Stimulated activated CD8-positive, alpha-beta memory T cell treated with anti-CD3 and anti-CD28 coated beads, Interleukin-15, amount 100 ng/mL, for 24 hours (primary cell): Measurements from ENCODE around the gene NUP188.

Experiments used
- DNase-seq: peaks from one replicate; pipeline ENCODE4 v3.0.0-alpha.2; 2020; ENCODE audit warnings: low read depth

NUP188 gene

DNA sequence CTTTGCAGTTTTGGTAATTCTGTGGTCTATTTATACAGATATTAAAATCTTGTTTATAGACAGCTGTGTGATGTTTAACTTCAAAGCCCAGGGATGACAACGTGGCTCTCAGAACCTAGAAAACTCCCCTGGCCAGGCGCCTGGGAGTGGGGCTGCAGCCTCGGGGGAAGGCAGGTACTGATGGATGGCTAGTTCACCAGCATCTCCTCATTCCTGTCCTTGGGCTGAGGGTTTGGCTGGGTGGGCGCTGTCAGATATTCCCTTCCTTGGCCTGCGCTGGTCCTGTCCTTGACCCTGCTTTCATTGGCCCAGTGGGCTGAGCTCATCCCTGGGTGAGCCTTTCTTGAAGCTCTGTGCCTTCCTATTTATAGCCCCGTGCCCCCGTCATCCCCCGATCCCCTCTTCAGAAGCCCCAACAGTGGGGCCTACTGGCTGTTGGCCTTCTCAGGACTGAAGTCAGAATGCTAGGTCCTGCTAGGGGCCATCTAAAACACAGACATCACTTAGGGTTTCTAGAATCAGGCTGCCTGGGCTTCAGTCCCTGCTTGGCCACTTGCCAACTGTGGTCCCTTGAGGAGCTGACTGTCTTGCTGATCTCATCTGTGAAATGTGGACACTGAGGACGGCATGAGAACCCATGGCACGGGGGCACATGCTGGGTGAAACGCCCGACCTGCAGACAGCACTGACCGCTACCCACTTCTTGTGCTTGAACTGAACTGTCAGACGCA lies 59.7 kb downstream of the NUP188 start:
- DNase-seq, result no peak

DNA sequence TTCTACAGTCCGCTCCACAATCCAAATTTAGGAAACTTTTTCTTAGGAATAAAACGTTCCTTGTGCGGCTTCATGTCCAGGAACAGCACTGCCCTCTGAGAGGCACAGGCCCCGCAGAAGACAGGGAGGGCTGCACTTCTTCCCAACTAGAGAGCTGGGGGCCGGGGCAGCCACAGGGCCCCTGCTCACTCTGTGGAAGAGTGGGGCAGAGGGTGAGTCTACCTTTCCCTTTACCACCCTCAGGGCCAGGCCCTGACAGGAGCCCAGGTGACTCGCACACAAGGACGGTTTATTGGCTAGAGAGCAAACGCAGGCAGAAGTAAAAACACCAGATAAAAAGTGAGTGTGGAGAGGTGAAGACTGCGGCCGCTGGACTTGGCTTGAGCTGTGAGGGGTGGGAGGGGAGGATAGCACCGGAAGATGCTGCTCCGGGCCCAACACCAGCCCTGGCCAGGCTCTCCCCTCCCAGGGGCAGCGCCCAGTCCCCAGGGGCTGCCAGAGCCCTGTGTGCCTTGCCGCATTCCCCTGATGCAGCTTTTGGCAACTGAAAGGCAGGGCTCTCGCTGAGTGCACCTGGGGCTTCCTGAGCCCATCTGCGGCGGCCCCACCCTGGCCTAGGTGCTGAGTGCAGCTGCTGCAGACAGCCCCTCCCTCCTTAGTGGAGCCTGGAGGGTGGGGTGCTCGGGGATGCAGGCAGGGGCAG lies 60.4 kb downstream of the NUP188 start:
- no peak for DNase-seq

DNA sequence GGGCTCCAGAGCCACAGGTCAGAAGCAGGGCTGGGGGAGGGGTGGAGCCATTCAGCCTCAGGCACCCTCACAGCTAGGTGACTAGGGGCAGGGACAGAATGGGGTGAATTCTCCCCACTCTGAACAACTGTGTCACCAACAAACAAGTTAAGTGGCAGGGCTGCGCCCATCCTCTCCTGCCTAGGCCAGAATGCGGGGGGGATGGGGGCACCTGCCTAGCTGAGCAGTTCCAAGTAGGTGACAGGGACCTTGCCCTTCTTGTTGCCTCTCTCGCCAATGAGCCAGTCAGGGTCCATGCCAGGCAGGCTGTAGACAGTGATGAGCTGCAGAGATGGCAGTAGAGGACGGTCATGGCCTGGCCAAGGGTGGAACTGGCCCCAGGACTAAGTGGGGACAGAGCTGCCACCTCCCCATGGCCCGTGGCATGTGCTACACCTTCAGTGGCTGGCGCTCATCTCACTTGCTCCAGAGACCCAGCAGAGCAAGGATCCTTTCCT lies 61.0 kb downstream of the NUP188 start:
- DNase-seq, result no peak

DNA sequence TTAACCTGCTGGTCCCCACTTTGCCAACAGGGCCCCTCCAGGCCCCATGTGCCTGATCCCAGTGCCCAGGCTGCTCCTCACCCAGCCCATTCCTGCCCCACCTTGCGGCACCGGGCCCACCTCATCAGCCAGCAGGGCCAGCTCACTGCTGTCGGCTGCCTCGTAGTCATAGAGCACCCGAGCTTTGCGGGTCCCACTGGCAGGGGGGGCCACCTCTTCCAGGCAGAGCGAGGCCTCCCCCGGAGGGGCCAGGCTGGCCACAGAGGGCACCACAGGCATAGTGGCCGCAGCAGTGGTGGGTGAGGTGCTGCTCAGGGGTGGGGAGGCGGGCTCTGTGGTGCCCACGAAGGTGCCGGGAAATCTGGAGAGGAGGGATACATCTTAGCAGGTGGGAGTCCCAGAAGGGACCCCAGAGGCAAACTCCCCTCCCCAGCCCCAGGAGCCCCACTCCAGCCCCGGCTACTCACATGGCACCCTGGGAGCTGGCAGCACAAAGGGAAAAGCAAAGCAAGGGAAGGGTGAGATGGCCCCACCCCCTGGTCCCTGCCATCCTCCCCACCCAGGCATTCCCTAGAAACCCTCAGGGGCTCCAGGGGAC lies 61.6 kb downstream of the NUP188 start:
- DNase-seq, result no peak

DNA sequence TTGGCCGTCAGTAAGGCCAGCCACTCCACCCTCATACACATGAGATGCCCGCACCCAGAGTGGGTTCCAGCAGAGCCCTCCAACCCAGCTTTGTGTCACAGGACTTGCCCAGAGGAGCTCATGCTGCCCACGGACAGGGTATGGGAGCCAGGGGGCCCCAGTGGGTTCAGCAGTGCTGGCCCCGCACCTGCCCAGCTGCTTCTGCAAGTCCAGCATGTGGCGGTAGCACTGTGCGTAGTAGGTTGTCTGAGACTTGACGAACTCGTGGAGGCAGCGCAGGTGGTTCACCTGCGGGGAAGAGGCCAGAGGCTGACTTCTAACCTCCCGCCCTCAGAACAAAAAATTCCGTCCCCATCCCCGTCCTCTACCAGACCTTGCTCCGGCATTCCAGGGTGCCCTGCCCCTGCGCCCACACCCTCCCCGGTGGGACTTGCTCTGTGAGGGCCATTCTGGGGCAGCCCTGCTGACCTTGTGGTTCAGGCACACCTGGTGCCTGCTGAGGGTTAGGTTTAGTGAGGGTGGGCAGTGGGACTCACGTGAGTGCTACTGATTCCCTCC lies 62.2 kb downstream of the NUP188 start:
- DNase-seq, result no peak

DNA sequence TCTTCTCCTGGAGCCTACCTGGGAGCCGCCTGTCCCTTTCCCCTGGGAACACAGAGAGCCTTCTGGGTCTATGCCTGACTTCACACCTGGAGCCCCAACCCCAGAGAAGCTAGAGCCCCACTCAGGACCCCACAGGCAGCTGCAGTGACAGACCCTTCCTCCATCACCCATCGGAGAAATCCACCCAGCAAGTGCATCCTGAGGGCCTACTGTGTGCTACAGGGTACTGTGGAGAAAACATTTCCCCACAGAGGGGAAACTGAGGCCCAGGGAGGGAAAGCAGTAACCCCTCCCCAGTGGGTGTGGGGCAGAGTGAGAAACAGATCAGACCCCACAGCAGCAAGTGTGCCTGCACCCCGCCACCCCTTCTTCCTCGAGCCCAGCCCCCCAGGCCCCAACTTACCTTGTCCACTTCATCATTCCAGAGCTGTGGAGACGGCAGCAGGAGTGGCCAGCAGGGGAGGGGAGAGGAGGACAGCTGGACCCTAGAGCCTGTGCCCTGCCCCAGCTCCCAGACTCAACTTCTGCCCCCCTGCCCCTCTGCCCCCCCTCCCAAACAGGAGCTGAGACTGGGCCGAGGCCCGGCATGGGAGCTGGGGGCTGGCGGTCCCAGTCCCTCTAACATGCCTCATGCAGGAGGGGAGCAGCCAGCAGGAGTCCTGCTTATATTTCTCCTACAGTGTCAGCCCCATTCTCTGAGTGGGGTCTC lies 62.9 kb downstream of the NUP188 start:
- DNase-seq, result no peak

DNA sequence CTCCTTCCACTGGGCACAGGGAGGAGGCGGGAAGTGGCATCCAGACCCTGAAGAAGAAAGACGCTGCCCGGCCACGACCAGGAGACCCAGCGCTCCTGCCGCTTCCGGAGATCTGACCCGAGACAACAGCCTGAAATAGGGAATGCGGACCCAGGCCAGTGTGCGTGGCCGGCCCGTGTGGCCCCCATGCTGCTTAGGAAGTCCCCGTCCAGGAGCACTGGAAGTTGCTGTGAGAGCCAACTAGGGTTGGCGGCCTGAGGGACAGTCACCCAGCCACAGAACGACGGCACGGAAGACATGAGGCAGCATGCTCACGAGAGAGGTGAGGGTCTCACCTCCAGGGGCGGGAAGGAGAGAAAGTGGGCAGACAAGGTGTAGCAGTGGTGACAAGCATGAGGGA lies 63.7 kb downstream of the NUP188 start:
- no peak for DNase-seq

DNA sequence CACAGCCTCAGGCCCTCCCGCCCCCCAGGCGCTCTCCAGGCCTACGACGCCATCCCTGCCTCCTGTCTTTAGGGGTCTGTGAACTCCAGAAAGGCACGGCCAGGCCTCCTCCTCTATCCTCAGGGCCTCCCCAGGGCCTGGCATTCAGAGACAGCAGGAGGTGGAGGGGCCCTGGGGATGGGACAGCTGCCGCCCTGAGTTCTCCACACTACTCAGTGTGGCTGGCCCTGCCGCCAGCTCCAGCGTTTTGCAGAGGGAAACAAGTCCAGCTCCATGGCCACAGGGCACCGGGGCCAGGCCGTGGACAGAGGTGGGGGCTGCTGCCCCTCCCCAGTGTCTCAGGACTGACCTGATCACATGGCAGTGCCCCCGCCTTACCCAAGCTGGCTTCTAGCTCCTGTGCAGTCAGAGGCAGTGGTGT lies 64.3 kb downstream of the NUP188 start:
- DNase-seq, result no peak

DNA sequence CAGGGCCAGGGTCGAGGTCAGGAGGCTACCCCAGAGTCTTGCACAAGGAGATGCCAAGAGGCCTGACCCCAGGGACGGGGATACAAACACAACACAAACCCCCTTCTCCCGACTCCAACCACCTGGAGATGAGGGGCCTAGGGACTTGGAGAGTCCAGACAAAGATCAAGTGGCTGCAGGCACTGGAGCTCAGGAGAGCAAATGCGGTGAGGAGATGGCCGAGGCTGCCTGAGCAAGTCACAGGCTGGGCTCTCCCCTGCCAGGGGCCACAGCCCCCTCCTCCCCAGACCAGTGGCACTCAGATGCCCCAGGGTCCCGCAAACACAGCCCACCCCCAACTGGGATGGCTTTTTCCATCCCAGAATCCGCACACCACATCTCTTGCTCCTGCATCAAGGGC lies 64.8 kb downstream of the NUP188 start:
- DNase-seq, result no peak

DNA sequence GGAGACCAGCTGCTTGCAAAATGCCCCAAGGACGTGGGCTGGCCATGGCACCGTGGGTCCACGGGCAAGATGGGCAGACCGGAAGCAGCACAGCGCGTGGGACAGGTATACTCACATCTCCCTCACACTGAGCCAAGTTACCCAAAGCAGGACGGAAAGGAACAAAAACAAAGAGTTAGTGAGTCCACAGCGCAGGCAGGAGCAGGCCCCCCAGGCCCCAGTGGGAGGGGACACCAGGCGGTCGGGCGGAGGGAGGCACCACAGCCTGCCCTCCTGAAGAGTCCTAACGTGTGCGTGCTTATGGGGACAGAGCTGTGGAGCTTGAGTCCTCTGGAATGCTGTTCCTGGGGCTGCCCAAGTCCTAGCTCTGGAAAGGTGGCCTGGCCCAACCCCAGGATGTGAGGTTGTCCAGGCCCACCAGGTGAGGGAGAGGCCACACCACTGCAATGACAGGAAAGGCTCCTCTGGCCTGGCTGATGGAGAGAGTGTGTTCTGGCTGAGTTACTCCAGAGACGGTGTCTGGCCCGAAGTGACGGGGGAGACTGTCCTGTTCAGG lies 65.5 kb downstream of the NUP188 start:
- DNase-seq, result no peak

DNA sequence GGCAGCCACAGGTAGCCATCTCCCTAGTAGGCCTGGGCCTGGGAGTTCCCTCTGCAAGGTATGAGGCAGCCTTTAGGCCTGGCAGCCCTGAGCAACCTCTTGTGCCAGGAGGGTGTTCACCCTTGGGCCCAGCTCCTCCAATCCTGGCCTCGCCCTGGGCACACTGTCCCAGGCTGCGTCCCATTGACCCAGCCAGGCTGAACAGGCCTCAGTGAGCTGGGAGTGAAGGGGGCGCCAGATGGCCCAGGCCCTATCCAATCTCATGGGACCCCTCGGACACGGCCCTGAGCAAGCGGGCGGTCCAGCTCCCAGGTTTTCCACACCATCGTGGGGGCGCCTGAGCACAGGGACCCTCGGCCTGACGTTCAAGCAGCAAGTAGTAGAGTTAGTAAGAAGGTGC lies 66.2 kb downstream of the NUP188 start:
- no peak for DNase-seq

DNA sequence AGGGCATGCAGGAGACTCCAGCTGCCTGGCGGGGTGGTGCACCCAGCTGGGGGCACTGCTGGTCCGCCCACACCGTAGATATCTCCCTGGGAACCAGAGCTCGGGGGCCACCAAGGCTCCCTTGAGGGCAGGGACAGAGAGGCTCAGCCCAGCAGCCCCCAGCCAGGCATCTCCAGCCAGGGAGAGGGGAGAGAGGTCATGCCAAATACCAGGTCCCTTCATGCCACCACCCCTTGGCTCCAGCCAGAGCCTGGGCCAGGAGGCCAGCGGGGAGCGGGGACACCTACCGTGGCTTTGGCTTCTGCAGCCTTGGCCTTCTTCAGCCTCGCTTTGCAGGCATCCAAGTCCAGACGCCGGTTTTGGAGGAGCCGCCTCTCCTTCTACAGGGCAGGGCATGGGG lies 66.6 kb downstream of the NUP188 start:
- no peak for DNase-seq

DNA sequence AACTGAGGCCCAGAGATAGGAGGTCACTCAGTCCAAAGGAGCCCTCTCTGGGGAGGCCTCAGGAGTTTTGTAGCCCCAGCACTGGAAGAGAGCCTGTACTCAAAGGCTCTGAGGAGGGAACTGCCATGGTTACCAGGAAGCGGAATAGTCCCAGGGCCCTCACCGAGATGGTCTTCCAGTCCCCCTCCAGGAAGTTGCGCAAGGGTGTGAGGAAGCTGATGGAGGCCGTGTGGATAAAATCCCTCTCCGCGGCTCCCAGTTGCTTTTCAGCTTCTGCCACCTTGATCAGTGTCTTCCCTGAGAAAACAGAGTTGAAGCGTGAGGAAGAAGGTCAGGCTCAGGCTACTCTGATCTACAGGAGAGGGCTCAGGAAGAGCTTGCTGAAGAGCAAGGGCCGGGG lies 67.1 kb downstream of the NUP188 start:
- DNase-seq, result no peak

DNA sequence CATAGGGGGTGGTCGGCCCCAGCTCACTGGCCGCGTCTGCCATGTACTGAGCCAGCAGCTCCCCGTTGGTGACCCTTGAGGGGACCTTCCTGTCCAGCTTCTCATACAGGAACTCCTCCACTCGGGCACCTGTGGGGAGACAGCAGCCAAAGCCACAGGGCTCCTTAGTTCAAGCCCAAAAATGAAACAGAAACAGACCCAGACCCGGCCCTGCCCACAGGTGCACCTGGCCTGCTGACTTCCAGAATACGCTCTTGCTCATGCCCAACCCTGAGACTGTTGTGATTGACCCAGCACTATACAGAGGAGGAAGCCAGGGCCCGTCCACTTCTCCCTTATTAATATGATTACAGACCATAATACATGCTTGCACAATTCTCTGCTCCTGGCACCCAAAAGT lies 73.6 kb downstream of the NUP188 start:
- DNase-seq, result no peak

DNA sequence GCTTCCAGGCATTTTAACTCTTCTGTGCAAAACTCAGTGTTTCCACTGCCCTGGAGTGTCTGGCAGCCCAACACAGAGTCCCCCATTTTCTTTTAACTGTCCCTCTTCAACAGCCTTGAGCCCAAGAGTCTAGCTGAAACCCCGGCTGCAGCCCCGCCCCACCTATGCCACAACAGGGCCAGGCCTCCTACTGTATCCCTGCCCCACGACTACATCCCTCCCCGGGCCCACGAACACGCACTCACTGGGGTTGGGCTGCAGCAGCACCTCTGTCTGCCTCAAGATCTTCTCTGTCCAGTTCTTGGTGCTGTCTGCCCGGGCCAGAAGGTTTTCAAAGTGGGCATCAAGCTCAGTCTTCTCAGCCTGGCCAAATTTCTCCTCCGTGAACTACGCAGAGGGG lies 74.5 kb downstream of the NUP188 start:
- no peak for DNase-seq

DNA sequence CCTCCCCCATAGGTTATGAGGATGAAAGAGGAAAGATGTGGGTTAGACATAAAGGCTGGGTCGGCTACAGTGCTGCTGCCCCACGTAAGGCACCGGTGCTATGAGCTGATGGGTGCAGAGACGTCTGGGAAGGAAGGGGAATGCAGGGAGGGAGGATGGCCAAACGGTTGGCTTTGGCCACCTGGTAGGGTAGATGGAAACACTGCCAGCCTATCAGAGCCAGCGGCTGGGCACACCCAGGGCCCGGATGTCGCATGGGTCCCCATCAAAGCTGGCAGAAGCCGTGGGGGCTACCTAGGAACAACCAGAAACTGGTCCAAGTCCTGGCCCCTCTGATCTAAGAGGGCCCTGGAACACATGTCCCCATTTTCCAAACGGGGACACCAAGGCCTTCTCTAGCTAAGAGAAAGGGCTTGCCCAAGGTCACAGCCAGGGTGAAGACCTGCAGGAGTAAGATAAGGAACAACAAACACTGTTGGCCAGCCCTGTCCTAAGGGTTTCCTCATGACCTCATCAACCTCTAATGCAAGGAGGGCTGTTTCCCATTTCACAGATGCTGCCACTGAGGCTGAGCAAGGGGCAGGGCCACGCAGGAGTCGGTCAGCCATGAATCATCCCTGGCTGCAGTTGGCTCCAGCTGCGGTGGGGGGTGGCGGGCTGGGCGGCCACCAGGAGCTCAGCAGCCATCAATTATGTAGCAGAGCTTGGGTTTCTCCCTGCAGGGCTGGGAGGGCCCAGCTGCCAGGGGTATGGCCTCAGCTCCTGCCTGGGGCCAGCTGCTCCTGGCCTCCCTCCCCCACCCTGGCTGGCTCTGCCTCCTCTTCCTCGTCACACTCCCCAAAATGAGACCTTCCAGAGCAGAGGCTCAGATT lies 75.8 kb downstream of the NUP188 start:
- no peak for DNase-seq

DNA sequence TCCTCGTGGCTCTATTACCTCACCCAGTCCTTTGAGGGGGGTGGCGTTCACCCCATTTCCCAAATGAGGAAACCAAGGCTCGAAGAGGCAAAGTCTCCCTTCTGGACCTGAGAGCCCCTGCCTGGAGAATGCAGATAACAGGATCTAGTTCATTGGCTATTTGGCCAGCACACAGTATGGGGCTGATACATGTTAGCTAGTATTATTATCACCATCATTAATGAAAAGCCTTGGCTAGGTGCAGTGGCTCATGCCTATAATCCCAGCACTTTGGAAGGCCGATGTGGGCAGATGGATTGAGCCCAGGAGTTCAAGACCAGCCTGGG lies 76.4 kb downstream of the NUP188 start:
- no peak for DNase-seq

DNA sequence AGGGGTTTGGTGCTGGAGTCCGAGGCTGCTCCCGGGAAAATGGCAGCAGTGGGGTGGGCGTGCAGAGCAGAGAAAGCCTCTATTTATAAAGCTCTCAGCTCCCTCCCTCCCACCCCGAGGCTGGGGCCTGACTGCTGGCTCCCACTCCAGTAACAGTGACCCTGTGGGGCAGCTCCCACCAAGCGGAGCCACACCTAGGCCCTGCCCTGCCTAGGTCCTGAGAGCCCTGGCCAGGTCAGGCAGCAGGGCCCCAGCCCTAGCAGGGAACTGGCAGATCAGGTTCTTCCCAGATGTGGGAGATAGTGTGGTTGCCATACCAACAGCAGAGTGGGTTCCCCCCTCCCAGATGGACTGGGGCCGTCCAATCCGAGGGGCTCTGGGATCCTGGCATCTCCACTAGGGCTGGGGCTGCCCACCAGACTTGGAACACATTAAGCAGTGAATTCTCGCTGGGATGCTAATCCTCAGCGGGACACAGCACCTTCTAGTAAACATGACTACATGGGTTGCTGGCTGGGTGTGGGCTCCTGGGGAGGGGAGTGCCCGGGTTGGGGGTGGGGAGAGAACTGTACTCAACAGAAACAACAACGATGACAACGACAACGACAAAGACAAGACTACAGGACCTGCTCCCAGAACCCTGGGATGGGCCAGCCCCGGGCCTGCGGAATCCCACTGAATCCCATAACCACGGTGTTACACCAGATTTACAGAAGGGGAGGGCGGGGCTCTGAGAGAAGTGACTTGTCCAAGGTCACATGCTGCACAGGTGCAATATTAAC lies 79.1 kb downstream of the NUP188 start:
- DNase-seq, result no peak

DNA sequence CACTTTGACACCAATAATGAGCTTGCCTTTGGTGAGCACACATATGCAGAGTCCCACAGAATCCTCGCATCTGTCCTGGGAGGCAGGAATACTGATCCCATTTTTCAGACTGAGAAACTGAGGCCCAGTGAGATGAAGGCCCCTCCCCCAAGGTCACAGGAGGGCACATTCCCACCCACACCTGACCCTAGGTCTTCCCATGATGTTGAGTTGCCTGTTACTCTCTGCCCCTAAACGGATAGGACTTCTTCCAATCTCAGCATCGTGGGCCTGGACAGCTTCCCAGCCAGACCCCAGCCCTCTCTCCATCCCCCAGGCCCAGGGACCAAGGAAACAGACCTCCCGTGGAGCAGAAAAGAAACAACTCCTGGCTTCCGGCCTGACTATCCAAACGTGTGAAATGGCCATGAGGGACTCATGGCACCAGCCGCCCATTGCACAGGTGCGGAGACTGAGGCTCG lies 79.8 kb downstream of the NUP188 start:
- DNase-seq, result no peak

DNA sequence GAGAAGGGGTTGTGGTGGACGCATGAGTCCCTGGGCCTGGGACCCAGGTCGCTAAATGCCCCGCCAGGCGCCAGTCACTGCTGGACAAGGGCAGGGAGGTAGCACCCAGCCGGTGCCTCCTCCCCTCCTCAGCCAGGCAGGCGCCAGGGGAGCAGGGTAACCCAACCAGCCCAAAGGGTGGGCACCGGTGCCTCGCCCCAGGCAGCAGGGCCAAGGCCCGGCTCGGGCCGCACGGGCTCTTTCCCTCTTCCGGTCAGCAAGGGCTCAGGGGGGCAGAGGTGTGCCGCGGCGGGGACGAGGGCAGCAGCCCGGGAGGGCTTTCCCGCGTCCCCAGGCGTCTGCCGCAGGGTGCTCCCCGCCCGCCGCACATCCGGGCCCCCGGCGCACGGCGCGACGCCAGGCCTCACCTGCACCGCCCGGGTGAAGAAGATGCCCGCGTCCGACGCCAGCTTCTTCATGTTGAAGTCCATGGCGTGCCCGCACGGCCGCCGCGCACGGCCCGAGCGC lies 80.2 kb downstream of the NUP188 start:
- DNase-seq, result peak; percentile 16
